Measurements from ENCODE around the gene RNASE7.
"Not testable (repeated sequence)": the region's sequence is repeated elsewhere in the genome, so short reads cannot be mapped to it uniquely, and the experiment has no call there.

The RNASE7 gene

GRCh38 chr14:21041676-21042433 is at the start of gene RNASE7:
Gene RNASE7 (plus strand): TSS chr14:21042362. CDS start chr14:21042993, 631 bp downstream.
- in situ Hi-C loops (cut with HindIII; ENCODE audit: low sequenced_read_pairs) = loop anchor here (5.0 kb wide), 1 partner anchor 65 kb away; no protein-coding TSS in a partner anchor

- in situ Hi-C loops (cut with HindIII; ENCODE audit: low sequenced_read_pairs) = no loop called here
These were observed 45.6 kb upstream of the RNASE7 start for GRCh38 chr14:20996521-20996920.

- in situ Hi-C loops (cut with HindIII; ENCODE audit: low sequenced_read_pairs) = no loop called here
These were observed 45.0 kb upstream of the RNASE7 start for GRCh38 chr14:20997115-20997514.

- in situ Hi-C loops (cut with HindIII; ENCODE audit: low sequenced_read_pairs) = no loop called here
These were observed 44.6 kb upstream of the RNASE7 start for GRCh38 chr14:20997564-20997963.

- in situ Hi-C loops (cut with HindIII; ENCODE audit: low sequenced_read_pairs) = no loop called here
These were observed 44.0 kb upstream of the RNASE7 start for GRCh38 chr14:20998139-20998538.

- in situ Hi-C loops (cut with HindIII; ENCODE audit: low sequenced_read_pairs) = no loop called here
These were observed 43.3 kb upstream of the RNASE7 start, which contains the start of gene SLC39A2 for GRCh38 chr14:20998674-20999366. Gene SLC39A2 (plus strand): TSS chr14:20999293. CDS start chr14:20999447, 154 bp downstream.

GRCh38 chr14:20999591-20999990 is 42.6 kb upstream of the RNASE7 start:
- in situ Hi-C loops (cut with HindIII; ENCODE audit: low sequenced_read_pairs) = no loop called here

- in situ Hi-C loops (cut with HindIII; ENCODE audit: low sequenced_read_pairs) = no loop called here
These were observed 40.9 kb upstream of the RNASE7 start for GRCh38 chr14:21001218-21001617.

- in situ Hi-C loops (cut with HindIII; ENCODE audit: low sequenced_read_pairs) = no loop called here
These were observed 38.3 kb upstream of the RNASE7 start for GRCh38 chr14:21003788-21004346.

GRCh38 chr14:21009721-21010120 is 32.4 kb upstream of the RNASE7 start:
- in situ Hi-C loops (cut with HindIII; ENCODE audit: low sequenced_read_pairs) = not testable (repeated sequence)

- in situ Hi-C loops (cut with HindIII; ENCODE audit: low sequenced_read_pairs) = no loop called here
These were observed 31.0 kb upstream of the RNASE7 start for GRCh38 chr14:21011136-21011535.

- in situ Hi-C loops (cut with HindIII; ENCODE audit: low sequenced_read_pairs) = no loop called here
These were observed 27.4 kb upstream of the RNASE7 start for GRCh38 chr14:21014761-21015190.

- in situ Hi-C loops (cut with HindIII; ENCODE audit: low sequenced_read_pairs) = no loop called here
These were observed 26.9 kb upstream of the RNASE7 start for GRCh38 chr14:21015312-21015711.

- in situ Hi-C loops (cut with HindIII; ENCODE audit: low sequenced_read_pairs) = no loop called here
These were observed 25.6 kb upstream of the RNASE7 start for GRCh38 chr14:21016413-21017190.

GRCh38 chr14:21017528-21018245 is 24.5 kb upstream of the RNASE7 start:
- in situ Hi-C loops (cut with HindIII; ENCODE audit: low sequenced_read_pairs) = no loop called here

- in situ Hi-C loops (cut with HindIII; ENCODE audit: low sequenced_read_pairs) = no loop called here
These were observed 23.9 kb upstream of the RNASE7 start for GRCh38 chr14:21018286-21018685.

GRCh38 chr14:21018781-21019180 is 23.4 kb upstream of the RNASE7 start:
- in situ Hi-C loops (cut with HindIII; ENCODE audit: low sequenced_read_pairs) = no loop called here

GRCh38 chr14:21019366-21019765 is 22.8 kb upstream of the RNASE7 start:
- in situ Hi-C loops (cut with HindIII; ENCODE audit: low sequenced_read_pairs) = no loop called here

- in situ Hi-C loops (cut with HindIII; ENCODE audit: low sequenced_read_pairs) = loop anchor here (5.0 kb wide), 1 partner anchor 41 kb away; no protein-coding TSS in a partner anchor
These were observed 21.1 kb upstream of the RNASE7 start for GRCh38 chr14:21020977-21021545.

- in situ Hi-C loops (cut with HindIII; ENCODE audit: low sequenced_read_pairs) = loop anchor here (5.0 kb wide), 1 partner anchor 40 kb away; no protein-coding TSS in a partner anchor
These were observed 19.5 kb upstream of the RNASE7 start for GRCh38 chr14:21022686-21023085.
